Breast epithelium (tissue), 4 donors: ENCODE data around the gene RC3H2. TPM values are rescaled to one million over a fixed set of nuclear protein-coding genes. Genes with fewer than 3 reads are reported as not detected.

ENCODE experiments used
- DNase-seq, 2 donors: peaks; one replicate each; pipeline ENCODE4 v3.0.0-alpha.2; 2019; ENCODE audit warnings: low spot score in 2 of 2
- H3K27ac ChIP-seq, 2 donors: fragments of 200-600 bp; sonication (generic) in 1 of 2; one replicate each; pipeline ENCODE4 v1.5.1; 2016 to 2019; ENCODE audit warnings: mild to moderate bottlenecking in 1 of 2
- H3K27me3 ChIP-seq, 2 donors: fragments of 200-600 bp; sonication (generic) in 1 of 2; one replicate each; pipeline versions ENCODE4 v1.5.1 to v1.6.0; 2017 to 2019; ENCODE audit warnings: control low read depth in 1 of 2, mild to moderate bottlenecking in 1 of 2
- H3K36me3 ChIP-seq: fragments of 200-600 bp; one replicate; pipeline ENCODE4 v1.5.1; 2019
- H3K4me1 ChIP-seq, 2 donors: fragments of 200-600 bp; sonication (generic); one replicate each; pipeline ENCODE4 v1.5.1; 2016 to 2019; ENCODE audit warnings: control low read depth in 1 of 2
- H3K4me3 ChIP-seq, 3 donors: fragments of 200-600 bp; sonication (generic); 1 replicate in 2 of 3; 2 replicates in 1 of 3; pipeline ENCODE4 v1.5.1; 2016 to 2019; ENCODE audit warnings: mild to moderate bottlenecking in 3 of 3, moderate library complexity in 2 of 3
- H3K9me3 ChIP-seq, 2 donors: fragments of 200-600 bp; sonication (generic) in 1 of 2; one replicate each; pipeline ENCODE4 v1.5.1; 2016 to 2019; ENCODE audit warnings: control low read depth in 1 of 2
- POLR2A ChIP-seq: fragments of 450-650 bp; IDR thresholded peaks from one replicate; pipeline ENCODE4 v1.6.1; 2016; ENCODE audit warnings: antibody characterized with exemption, mild to moderate bottlenecking, moderate library complexity
- POLR2AphosphoS5 ChIP-seq, 3 donors: sonication (generic); formaldehyde crosslinking; IDR thresholded peaks; one replicate each; pipeline ENCODE4 v1.6.1; 2017; ENCODE audit warnings: antibody characterized with exemption in 3 of 3
- intact Hi-C: fragments of 100-400 bp; cut with DNase I; formaldehyde crosslinking; loops from one replicate; pipeline ENCODE4 v1.15.1; 2023; ENCODE audit warnings: low total_unique reads
- total RNA-seq, 3 donors: library from RNA; depleted of rRNA; stranded (reverse); fragments of >200 nt; gene quantifications; one replicate each; pipeline ENCODE4 v1.1.0, GENCODE V29; 2016
- TF ChIP-seq, protein P1 (sequence below), 3 donors: fragments of 450-650 bp; IDR thresholded peaks; one replicate each; pipeline ENCODE4 v1.5.1; 2016 to 2017; ENCODE audit warnings: antibody characterized with exemption in 3 of 3, mild to moderate bottlenecking in 3 of 3, moderate library complexity in 3 of 3

RC3H2 gene
- total RNA-seq, result 10 to 100 TPM; 38.6 to 44.6 (median 41.6) TPM

DNA sequence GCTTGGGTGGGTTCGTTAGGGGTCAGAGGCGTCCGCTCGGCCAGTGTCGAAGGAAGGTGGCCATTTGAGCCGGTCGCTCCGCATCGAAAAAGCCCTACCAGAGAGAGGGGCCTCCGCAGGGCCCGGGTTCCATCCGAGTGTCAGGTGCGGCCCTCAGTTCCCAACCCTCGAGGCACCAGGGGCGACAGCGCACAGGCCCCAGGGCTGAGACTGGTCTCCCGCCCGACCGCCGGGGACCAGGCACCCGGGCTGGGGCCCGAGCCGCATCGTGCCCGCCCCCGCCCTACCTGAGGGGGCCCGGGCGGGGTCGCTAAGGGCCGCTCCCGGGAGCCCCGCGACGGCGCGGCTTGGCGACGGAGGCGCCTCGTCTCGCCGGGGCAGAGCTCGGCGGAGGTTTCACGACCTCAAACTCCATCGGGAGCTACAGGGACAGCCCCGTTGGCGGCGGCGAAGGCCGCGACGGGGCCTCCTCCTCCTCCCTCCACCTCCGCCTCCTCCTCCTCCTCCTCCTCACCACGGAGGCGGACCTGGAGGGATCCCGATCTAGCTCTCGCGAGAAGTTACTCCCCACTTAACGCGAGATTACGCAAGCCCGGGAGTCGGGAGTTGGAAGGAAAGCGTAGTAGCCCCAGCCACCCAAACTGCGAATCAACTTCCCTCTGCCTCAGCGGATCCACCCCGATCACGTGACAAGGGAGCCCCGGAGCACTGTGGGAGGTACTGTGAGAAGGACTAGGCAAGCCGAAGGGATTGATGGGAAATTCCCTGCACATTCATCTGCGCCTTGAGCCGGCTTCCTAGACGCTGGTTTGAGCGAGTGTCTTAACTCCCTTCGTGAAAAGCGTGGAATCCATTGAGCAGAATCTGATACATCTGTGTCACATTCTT lies at the start of gene RC3H2:
TSS of gene RC3H2 (minus strand) at position 537 of the 888 bp plus-strand sequence. CDS start 7,850 bp downstream, outside the sequence.
- Histone ChIP-seq H3K4me1 (no peaks in the 10 kb centered on the region), H3K27me3 (no peaks in the 10 kb centered on the region), H3K27ac (peak within 1 kb of the TSS; percentile 96 to 98), H3K4me3 (peak within 1 kb of the TSS; percentile 90 to 96 (median 96)), H3K36me3 (no peaks in the 10 kb centered on the region), H3K9me3 (no peaks in the 10 kb centered on the region)
- peak; percentile 97 to 98 for DNase-seq
- TF ChIP-seq, protein P1, sequence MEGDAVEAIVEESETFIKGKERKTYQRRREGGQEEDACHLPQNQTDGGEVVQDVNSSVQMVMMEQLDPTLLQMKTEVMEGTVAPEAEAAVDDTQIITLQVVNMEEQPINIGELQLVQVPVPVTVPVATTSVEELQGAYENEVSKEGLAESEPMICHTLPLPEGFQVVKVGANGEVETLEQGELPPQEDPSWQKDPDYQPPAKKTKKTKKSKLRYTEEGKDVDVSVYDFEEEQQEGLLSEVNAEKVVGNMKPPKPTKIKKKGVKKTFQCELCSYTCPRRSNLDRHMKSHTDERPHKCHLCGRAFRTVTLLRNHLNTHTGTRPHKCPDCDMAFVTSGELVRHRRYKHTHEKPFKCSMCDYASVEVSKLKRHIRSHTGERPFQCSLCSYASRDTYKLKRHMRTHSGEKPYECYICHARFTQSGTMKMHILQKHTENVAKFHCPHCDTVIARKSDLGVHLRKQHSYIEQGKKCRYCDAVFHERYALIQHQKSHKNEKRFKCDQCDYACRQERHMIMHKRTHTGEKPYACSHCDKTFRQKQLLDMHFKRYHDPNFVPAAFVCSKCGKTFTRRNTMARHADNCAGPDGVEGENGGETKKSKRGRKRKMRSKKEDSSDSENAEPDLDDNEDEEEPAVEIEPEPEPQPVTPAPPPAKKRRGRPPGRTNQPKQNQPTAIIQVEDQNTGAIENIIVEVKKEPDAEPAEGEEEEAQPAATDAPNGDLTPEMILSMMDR (IDR thresholded peaks at IDR 0.05), result no peak
- TF ChIP-seq POLR2AphosphoS5 (IDR thresholded peaks at IDR 0.05) (peak; percentile 91 to 98 (median 93)), POLR2A (peak; percentile 94)
- intact Hi-C loops, result no loop called here

GRCh38 chr9:122954253-122954691 lies 49.1 kb upstream of the RC3H2 start:
- DNase-seq, result no peak
- peak overlapping the region in 1 of 2 donors; percentile 54 for H3K27ac ChIP-seq
- H3K9me3 ChIP-seq, result no peaks in the 10 kb centered on the region
- no peak overlapping the region for H3K4me3 ChIP-seq
- H3K4me1 ChIP-seq, result peaks cover 0 to 13% of the 10 kb centered on the region in 2 donors
- intact Hi-C loops, result no loop called here
- TF ChIP-seq, protein P1 (IDR thresholded peaks at IDR 0.05), result no peak
- TF ChIP-seq POLR2AphosphoS5 (IDR thresholded peaks at IDR 0.05) (no peak), POLR2A (no peak)
- H3K36me3 ChIP-seq, result no peaks in the 10 kb centered on the region
- no peaks in the 10 kb centered on the region for H3K27me3 ChIP-seq

GRCh38 chr9:122951056-122951455 lies 45.9 kb upstream of the RC3H2 start:
- H3K4me3 ChIP-seq, result no peak overlapping the region
- no peaks in the 10 kb centered on the region for H3K9me3 ChIP-seq
- no peak overlapping the region for H3K27ac ChIP-seq
- H3K36me3 ChIP-seq, result no peaks in the 10 kb centered on the region
- peaks cover 0 to 13% of the 10 kb centered on the region in 2 donors for H3K4me1 ChIP-seq
- no peak for DNase-seq
- intact Hi-C loops, result no loop called here
- H3K27me3 ChIP-seq, result no peaks in the 10 kb centered on the region
- no peak for TF ChIP-seq POLR2AphosphoS5 (IDR thresholded peaks at IDR 0.05)
- TF ChIP-seq POLR2A, result no peak
- TF ChIP-seq, protein P1 (IDR thresholded peaks at IDR 0.05), result no peak

GRCh38 chr9:122950263-122950662 lies 45.1 kb upstream of the RC3H2 start:
- no peak for DNase-seq
- Histone ChIP-seq H3K36me3 (no peaks in the 10 kb centered on the region), H3K4me1 (peaks cover 0 to 13% of the 10 kb centered on the region in 2 donors), H3K4me3 (no peak overlapping the region), H3K27me3 (no peaks in the 10 kb centered on the region), H3K27ac (no peak overlapping the region), H3K9me3 (no peaks in the 10 kb centered on the region)
- TF ChIP-seq POLR2A, result no peak
- TF ChIP-seq, protein P1 (IDR thresholded peaks at IDR 0.05), result no peak
- TF ChIP-seq POLR2AphosphoS5 (IDR thresholded peaks at IDR 0.05), result no peak
- intact Hi-C loops, result no loop called here

GRCh38 chr9:122949696-122950095 lies 44.5 kb upstream of the RC3H2 start:
- Histone ChIP-seq H3K9me3 (no peaks in the 10 kb centered on the region), H3K27me3 (no peaks in the 10 kb centered on the region), H3K27ac (no peak overlapping the region), H3K36me3 (no peaks in the 10 kb centered on the region), H3K4me3 (no peak overlapping the region), H3K4me1 (peaks cover 0 to 13% of the 10 kb centered on the region in 2 donors)
- no peak for DNase-seq
- TF ChIP-seq POLR2A (no peak), POLR2AphosphoS5 (IDR thresholded peaks at IDR 0.05) (no peak)
- TF ChIP-seq, protein P1 (IDR thresholded peaks at IDR 0.05), result no peak
- intact Hi-C loops, result no loop called here
